Gastrocnemius medialis (tissue), 4 donors: ENCODE measurements around the gene MARCHF7.

Experiments used
- POLR2A ChIP-seq, 2 donors: fragments of 450-650 bp; IDR thresholded peaks; one replicate each; pipeline ENCODE4 v1.6.1; 2017; ENCODE audit warnings: antibody characterized with exemption in 2 of 2, mild to moderate bottlenecking in 2 of 2, moderate library complexity in 2 of 2
- TF ChIP-seq, protein P1 (sequence below), 5 experiments: fragments of 450-650 bp in 3 of 5; fragments of 200-600 bp in 2 of 5; sonication (generic) in 2 of 5; IDR thresholded peaks in 4 of 5; conservative IDR thresholded peaks in 1 of 5; 1 replicate in 4 of 5; 2 replicates in 1 of 5; pipeline ENCODE4 v1.5.1; 2016 to 2019; ENCODE audit warnings: antibody characterized with exemption in 5 of 5, mild to moderate bottlenecking in 3 of 5, moderate library complexity in 3 of 5

DNA sequence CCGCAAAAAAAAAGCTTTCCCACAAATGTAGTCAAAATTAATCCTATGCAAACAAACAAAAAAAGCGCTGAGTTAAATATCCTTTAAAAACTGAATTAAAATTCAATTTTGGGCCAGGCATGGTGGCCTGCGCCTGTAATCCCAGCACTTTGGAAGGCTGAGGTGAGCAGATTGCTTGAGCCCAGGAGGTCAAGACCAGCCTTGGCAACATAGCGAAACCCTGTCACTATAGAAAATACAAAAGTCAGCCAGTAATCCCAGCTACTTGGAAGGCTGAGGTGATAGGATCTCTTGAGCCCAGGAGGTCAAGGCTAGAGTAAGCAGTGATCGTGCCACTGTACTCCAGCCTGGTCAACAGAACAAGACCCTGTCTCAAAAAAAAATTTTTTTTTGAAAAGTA is 8.8 kb upstream of the MARCHF7 start:
- TF ChIP-seq POLR2A (IDR thresholded peaks at IDR 0.05): no peak
- TF ChIP-seq, protein P1, sequence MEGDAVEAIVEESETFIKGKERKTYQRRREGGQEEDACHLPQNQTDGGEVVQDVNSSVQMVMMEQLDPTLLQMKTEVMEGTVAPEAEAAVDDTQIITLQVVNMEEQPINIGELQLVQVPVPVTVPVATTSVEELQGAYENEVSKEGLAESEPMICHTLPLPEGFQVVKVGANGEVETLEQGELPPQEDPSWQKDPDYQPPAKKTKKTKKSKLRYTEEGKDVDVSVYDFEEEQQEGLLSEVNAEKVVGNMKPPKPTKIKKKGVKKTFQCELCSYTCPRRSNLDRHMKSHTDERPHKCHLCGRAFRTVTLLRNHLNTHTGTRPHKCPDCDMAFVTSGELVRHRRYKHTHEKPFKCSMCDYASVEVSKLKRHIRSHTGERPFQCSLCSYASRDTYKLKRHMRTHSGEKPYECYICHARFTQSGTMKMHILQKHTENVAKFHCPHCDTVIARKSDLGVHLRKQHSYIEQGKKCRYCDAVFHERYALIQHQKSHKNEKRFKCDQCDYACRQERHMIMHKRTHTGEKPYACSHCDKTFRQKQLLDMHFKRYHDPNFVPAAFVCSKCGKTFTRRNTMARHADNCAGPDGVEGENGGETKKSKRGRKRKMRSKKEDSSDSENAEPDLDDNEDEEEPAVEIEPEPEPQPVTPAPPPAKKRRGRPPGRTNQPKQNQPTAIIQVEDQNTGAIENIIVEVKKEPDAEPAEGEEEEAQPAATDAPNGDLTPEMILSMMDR (IDR thresholded peaks at IDR 0.05 in 4 of 5, conservative IDR thresholded peaks at IDR 0.05 in 1 of 5): no peak
